C4-2B (cell line): Measurements from ENCODE around the gene MDM4.
"Not testable (repeated sequence)": the region's sequence is repeated elsewhere in the genome, so short reads cannot be mapped to it uniquely, and the experiment has no call there.

Source experiments
- ZFX ChIP-seq: fragments of 450-650 bp; IDR thresholded peaks from 2 replicates; pipeline ENCODE4 v1.6.1; 2017
- TF ChIP-seq, protein P1 (sequence below): fragments of 450-650 bp; conservative IDR thresholded peaks from 2 replicates; pipeline ENCODE4 v1.5.1; 2017; ENCODE audit warnings: mild to moderate bottlenecking

DNA sequence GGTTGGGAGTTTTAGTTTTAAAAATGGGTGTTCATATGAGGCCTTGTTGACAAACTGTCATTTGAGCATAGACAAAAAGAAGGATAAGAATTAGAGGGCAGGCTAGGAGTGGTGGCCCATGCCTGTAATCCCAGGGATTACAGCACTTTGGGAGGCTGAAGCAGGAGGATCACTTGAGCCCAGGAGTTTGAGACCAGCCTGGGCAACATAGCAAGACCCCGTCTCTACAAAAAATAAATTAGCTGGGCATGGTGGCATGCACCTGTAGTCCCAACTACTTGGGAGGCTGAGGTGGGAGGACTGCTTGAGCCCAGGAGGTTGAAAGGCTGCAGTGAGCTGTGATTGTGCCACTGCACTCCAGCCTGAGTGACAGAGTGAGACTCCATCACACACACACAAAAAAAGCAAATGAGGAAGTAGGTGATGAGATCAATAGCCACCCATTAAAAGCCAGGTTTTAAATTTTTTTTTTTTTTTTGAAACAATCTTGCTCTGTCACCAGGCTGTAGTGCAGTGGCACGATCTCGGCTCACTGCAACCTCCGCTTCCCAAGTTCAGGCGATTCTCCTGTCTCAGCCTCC lies 5.8 kb downstream of the MDM4 start:
- TF ChIP-seq, protein P1, sequence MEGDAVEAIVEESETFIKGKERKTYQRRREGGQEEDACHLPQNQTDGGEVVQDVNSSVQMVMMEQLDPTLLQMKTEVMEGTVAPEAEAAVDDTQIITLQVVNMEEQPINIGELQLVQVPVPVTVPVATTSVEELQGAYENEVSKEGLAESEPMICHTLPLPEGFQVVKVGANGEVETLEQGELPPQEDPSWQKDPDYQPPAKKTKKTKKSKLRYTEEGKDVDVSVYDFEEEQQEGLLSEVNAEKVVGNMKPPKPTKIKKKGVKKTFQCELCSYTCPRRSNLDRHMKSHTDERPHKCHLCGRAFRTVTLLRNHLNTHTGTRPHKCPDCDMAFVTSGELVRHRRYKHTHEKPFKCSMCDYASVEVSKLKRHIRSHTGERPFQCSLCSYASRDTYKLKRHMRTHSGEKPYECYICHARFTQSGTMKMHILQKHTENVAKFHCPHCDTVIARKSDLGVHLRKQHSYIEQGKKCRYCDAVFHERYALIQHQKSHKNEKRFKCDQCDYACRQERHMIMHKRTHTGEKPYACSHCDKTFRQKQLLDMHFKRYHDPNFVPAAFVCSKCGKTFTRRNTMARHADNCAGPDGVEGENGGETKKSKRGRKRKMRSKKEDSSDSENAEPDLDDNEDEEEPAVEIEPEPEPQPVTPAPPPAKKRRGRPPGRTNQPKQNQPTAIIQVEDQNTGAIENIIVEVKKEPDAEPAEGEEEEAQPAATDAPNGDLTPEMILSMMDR, result not testable (repeated sequence)
- not testable (repeated sequence) for TF ChIP-seq ZFX
